ENCODE data around the gene PIAS4.

PIAS4 gene

GRCh38 chr19:4023600-4024398 lies 16.3 kb downstream of the PIAS4 start:
- DNase-seq = no peak

DNA sequence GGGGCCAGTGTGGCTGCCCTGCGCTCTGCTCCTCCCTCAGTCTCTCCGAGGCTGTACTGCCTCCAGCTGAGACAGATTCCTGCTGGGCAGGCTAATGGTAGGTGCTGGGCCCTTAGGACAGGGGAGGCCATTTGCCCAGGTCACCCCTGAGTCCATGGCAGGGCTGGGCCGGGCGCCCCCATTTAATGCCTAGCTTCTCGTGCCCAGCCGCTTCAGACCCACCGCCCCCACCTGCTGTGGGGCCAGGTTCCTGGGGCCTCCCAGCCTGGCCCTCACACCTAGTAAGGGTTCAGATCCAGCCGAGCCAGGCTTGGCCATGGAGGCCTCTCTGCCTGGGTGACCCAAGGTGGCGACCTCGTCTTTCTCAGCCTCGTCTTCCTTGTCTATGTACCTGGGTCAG lies 17.8 kb downstream of the PIAS4 start:
- DNase-seq = no peak

DNA sequence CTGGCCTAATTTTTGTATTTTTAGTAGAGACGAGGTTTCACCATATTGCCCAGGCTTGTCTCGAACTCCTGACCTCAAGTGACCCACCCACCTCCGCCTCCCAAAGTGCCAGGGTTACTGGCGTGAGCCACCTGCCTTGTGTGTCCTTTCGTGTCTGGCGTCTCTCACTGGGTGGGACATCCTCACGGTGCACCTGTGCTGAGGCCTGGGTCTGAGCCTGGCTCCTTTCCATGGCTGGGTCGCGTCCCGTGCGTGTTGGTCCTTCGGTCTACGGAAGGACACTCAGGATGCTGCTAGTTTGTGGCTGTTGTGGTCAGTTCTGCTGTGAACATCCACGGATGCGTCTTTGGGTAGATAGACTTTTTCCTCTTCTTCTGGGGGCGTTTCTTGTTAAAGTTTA lies 19.6 kb downstream of the PIAS4 start:
- DNase-seq = no peak

GRCh38 chr19:4028334-4029246 lies 21.1 kb downstream of the PIAS4 start:
- DNase-seq = no peak

- no peak for DNase-seq
These were observed 21.7 kb downstream of the PIAS4 start for GRCh38 chr19:4029247-4029614.

- DNase-seq = no peak
These were observed 23.0 kb downstream of the PIAS4 start for GRCh38 chr19:4030552-4030951.

DNA sequence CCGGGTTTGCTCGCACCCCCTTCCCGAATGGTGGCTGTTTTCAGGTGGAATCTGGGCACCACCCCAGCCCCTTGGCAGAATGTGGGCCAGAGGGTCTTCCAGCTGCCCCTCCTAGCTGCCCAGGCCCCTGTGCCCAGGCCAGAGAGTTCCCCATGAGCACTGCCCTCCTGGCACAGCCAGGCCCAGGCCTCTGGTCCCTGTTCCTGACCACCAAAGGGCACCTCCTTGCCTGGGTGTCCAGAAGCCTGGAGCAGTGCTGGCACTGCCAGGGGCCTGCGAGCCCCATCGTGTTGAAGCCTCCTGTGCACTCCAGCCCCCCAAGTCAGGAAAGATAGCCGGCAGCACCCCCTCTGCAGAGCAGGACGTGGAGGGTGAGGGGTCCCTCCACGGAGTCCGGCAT lies 23.4 kb downstream of the PIAS4 start:
- DNase-seq = no peak

- DNase-seq = no peak
These were observed 23.9 kb downstream of the PIAS4 start for GRCh38 chr19:4031420-4031819.

GRCh38 chr19:4032436-4032835 lies 24.9 kb downstream of the PIAS4 start:
- no peak for DNase-seq

GRCh38 chr19:4033028-4033956 lies 25.8 kb downstream of the PIAS4 start:
- DNase-seq = no peak

DNA sequence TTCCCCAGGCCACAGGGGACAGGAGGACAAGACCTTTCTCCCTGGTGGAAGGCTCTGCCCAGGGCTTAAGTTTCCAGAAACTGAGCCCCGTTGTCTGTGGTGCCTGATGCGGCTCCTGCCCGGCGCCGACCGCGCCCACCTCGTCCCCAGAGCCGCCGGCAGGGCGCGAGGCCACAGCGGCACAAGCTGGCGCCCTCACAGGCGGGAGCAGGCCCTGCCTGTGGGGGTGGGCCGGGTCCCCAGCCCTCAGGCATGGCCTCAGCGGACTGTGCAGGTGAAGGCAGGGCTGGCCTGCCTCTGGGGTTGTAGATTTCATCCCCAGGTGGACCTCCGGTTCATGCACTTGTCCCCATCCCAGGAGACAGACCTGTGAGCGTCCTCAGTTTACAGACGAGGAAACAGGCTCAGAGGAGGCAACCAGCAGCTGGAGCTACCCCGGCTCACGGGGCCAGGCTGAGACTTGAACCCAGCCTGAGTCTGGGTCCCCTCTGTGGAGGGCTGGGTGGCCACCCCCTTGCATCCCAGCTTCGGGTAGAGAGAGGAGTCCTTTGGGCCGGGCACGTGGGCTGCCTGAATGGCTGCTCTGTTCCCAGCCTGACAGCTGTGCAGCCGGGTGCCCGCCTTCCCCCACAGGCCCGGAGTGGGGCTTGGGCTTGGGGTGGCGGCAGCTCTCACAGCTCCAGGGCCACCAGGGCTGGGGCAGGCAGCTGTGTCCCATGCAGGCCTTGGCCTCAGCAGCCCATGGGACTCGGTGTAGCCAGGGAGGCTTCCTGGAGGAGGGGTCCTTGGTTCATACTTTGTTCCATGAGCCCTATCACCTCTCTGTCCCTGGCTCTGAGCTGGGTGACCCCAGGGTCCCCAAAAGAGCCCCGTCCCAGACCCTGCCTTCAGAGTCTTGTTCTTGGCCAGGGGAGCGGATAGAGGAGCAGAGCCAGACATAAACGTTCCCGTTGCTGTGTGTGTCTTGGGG lies 26.8 kb downstream of the PIAS4 start:
- no peak for DNase-seq

DNA sequence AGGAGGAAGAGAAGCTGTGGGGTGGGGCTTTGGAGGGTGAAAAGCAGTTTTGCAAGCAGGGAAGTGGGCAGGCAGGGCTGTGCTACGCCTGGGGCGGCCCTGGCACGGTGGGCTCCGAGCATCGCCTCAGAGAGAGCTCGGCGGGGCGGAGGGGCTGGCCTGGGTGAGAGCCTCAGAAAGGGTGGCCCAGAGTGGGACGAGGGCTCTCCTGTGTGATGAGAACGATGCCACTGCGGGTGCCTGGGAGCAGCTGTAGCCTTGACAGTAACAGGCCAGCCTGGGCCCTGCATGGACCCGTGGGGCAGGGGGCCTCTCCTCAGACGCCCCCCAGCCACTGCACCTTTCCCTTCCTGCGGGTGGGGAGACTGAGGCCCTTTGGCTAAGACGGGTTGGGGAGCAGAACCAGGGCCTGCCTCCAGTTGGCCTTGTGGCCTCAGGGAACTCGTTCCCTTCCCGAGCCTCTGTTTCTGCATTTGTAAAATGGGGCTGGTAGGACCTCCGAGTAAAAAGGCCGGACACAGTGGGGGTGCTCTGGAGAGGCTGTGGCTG lies 27.6 kb downstream of the PIAS4 start:
- DNase-seq = no peak

GRCh38 chr19:4035582-4035981 lies 28.0 kb downstream of the PIAS4 start:
- no peak for DNase-seq

DNA sequence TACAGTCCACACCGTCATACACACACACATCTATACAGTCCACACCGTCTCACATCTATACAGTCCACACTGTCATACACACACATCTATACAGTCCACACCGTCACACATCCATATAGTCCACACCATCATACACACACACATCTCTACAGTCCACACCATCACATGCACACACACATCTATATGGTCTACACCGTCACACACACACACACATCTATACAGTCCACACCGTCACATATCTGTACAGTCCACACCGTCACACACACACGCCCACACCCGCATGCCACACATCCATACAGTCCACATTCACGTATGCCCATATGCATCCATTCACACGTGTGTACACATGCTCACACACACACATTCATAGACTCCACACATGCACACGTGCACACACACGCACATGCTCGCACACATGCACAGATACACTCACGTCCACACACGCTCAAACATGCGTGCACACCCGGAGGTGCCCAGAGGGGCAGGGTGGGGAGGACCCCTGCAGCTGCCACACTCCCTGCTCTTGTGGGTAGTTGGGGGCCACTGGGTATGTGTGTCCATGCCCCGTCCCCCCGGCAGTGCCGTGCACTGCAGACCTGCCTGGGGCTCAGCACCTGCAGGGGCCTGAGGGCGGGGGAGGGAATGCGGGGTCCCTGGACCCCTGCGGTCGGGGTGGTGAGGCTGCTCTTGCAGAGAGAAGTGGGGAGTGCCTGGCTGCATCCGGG lies 29.2 kb downstream of the PIAS4 start:
- no peak for DNase-seq

DNA sequence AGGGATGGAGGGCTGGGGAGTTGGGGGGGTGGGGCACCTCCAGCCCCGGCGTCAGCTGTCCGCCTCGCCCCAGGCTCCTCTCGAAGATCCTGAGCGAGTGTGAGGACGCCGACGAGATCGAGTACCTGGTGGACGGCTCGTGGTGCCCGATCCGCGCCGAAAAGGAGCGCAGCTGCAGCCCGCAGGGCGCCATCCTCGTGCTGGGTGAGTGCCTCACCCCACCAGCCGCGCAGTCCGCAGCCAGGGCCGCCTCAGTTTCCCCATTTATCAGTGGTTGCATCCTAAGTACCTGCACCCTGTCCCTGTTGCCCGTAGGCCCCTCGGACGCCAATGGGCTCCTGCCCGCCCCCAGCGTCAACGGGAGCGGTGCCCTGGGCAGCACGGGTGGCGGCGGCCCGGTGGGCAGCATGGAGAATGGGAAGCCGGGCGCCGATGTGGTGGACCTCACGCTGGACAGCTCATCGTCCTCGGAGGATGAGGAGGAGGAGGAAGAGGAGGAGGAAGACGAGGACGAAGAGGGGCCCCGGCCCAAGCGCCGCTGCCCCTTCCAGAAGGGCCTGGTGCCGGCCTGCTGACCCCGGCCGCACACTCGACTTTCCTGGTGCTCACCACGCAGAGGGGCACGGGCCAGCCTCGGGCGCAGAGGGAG lies 29.9 kb downstream of the PIAS4 start:
- no peak for DNase-seq

- DNase-seq = no peak
These were observed 30.5 kb downstream of the PIAS4 start for GRCh38 chr19:4038057-4038456.

- no peak for DNase-seq
These were observed 31.3 kb downstream of the PIAS4 start for GRCh38 chr19:4038661-4039423.

DNA sequence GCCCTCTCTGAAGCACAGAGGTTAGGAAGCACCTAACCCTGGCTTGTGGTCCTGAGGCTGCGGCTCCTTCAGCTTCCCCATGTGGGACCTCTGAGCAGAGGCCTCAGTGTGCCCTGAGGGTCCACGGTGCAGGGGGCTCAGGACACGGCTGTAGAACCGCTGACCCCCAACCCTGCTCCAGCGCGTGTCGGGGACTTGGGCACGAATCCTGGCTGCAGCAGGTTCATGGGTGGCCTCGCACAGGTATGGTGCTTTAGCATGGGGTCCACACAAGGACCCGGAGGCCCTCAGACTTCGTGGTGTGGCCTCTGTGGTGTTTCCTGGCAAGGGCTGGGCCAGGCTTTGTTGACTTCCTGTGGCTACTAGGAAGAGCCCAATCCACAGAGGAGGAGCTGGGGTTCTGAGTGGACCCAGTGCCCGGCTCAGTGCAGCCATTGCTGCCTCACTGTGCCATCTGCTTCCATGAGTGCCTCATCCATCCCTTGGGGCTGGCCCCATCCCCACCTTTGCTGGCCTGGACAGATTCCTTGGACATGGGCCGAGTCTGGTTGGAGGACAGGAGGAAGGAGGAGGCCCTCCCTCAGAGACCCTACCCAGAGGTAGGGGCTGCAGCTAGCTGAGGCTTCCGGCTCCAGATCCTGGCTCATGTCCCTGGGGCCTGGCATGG lies 34.7 kb downstream of the PIAS4 start:
- no peak for DNase-seq

DNA sequence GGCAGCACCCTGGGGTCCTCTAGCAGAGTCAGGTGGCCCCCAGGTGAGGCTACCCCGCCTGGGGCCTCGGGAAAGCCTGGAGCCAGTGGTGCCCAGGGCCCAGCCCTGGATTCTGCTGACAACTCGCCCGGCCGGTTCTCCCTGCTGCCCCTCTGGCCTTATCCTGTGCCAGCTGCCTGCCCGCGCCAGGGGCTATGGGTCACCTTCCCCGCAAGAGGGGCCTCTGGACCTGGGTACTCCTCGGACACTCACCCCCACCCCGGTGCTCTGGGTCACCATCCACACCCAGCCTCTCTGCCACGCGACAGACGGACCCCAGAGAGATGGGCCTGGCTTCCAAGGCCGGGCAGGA lies 35.2 kb downstream of the PIAS4 start:
- DNase-seq = no peak
